H9 (cell line): ENCODE data around the gene DTWD2. TPM values are rescaled to one million over a fixed set of nuclear protein-coding genes. Genes with fewer than 3 reads are reported as not detected.

Experiments used
- DNase-seq: peaks from one replicate; pipeline ENCODE4 v3.0.0-alpha.2; 2017
- H2AFZ ChIP-seq: one replicate; pipeline ENCODE4 v1.6.1; 2013; ENCODE audit warnings: mild to moderate bottlenecking, low read length, control low read depth, moderate library complexity
- H2AK5ac ChIP-seq: 2 replicates; pipeline ENCODE4 v1.6.1; 2013; ENCODE audit warnings: low read length, control low read depth, mixed read lengths; ENCODE audit not compliant: insufficient read length
- H2BK120ac ChIP-seq: one replicate; pipeline ENCODE4 v1.6.1; 2013; ENCODE audit warnings: low read depth, mild to moderate bottlenecking, low read length, control low read depth, inconsistent platforms; ENCODE audit not compliant: poor library complexity, severe bottlenecking
- H2BK12ac ChIP-seq: 2 replicates; pipeline ENCODE4 v1.6.1; 2013; ENCODE audit warnings: low read length, control low read depth, mixed read lengths, low read depth; ENCODE audit not compliant: insufficient read length
- H2BK15ac ChIP-seq: 2 replicates; pipeline ENCODE4 v1.6.1; 2013; ENCODE audit warnings: low read depth, low read length, control low read depth
- H2BK20ac ChIP-seq: one replicate; pipeline ENCODE4 v1.6.1; 2013; ENCODE audit warnings: low read depth, mild to moderate bottlenecking, low read length, control low read depth, inconsistent platforms; ENCODE audit not compliant: poor library complexity, severe bottlenecking
- H2BK5ac ChIP-seq: 2 replicates; pipeline ENCODE4 v1.6.1; 2013; ENCODE audit warnings: low read length, control low read depth, mixed read lengths; ENCODE audit not compliant: insufficient read length
- H3K14ac ChIP-seq: 2 replicates; pipeline ENCODE4 v1.6.1; 2013; ENCODE audit warnings: low read length, control low read depth; ENCODE audit not compliant: insufficient read depth
- H3K18ac ChIP-seq: 2 replicates; pipeline ENCODE4 v1.6.1; 2013; ENCODE audit warnings: low read depth, mild to moderate bottlenecking, mixed read lengths, low read length, control low read depth; ENCODE audit not compliant: insufficient read length
- H3K23ac ChIP-seq: 2 replicates; pipeline ENCODE4 v1.6.1; 2013; ENCODE audit warnings: low read length, control low read depth, mixed read lengths, low read depth; ENCODE audit not compliant: insufficient read length
- H3K23me2 ChIP-seq: 2 replicates; pipeline ENCODE4 v1.6.1; 2013; ENCODE audit warnings: low read depth, mild to moderate bottlenecking, mixed read lengths, low read length, control low read depth; ENCODE audit not compliant: insufficient read length, poor library complexity, severe bottlenecking
- H3K27ac ChIP-seq: 2 replicates; pipeline ENCODE4 v1.5.1; 2013; ENCODE audit warnings: low read length, control low read depth, mixed read lengths, low read depth; ENCODE audit not compliant: insufficient read length
- H3K27me3 ChIP-seq: 2 replicates; pipeline ENCODE4 v1.6.1; 2013; ENCODE audit warnings: low read length, control low read depth, inconsistent platforms; ENCODE audit not compliant: insufficient read depth
- H3K4ac ChIP-seq: 2 replicates; pipeline ENCODE4 v1.6.1; 2013; ENCODE audit warnings: low read depth, mild to moderate bottlenecking, control low read depth, inconsistent platforms, low read length, moderate library complexity
- H3K4me1 ChIP-seq: 2 replicates; pipeline ENCODE4 v1.6.1; 2013; ENCODE audit warnings: low read length, control low read depth, inconsistent platforms; ENCODE audit not compliant: insufficient read depth
- H3K4me2 ChIP-seq: 2 replicates; pipeline ENCODE4 v1.6.1; 2013; ENCODE audit warnings: low read length, control low read depth, mixed read lengths; ENCODE audit not compliant: insufficient read length, insufficient read depth
- H3K56ac ChIP-seq: 2 replicates; pipeline ENCODE4 v1.6.1; 2013; ENCODE audit warnings: low read depth, mild to moderate bottlenecking, mixed read lengths, low read length, control low read depth; ENCODE audit not compliant: insufficient read length
- H3K79me1 ChIP-seq: 2 replicates; pipeline ENCODE4 v1.6.1; 2013; ENCODE audit warnings: low read depth, mild to moderate bottlenecking, moderate library complexity, low read length, control low read depth, inconsistent platforms; ENCODE audit not compliant: insufficient read depth, poor library complexity, severe bottlenecking
- H3K79me2 ChIP-seq: 2 replicates; pipeline ENCODE4 v1.6.1; 2013; ENCODE audit warnings: low read length, control low read depth, inconsistent platforms; ENCODE audit not compliant: insufficient read depth
- H3K9ac ChIP-seq: 2 replicates; pipeline ENCODE4 v1.6.1; 2013; ENCODE audit warnings: low read length, control low read depth, mixed read lengths; ENCODE audit not compliant: insufficient read length; ENCODE audit errors: extremely low read depth
- H3K9me3 ChIP-seq: one replicate; pipeline ENCODE4 v1.6.1; 2013; ENCODE audit warnings: low read depth, low read length, inconsistent platforms; ENCODE audit not compliant: control insufficient read depth
- H3T11ph ChIP-seq: one replicate; pipeline ENCODE4 v1.6.1; 2013; ENCODE audit warnings: mild to moderate bottlenecking, low read length, control low read depth, inconsistent platforms
- H4K20me1 ChIP-seq: one replicate; pipeline ENCODE4 v1.6.1; 2013; ENCODE audit not compliant: control insufficient read depth, insufficient read length, insufficient read depth
- H4K5ac ChIP-seq: 2 replicates; pipeline ENCODE4 v1.6.1; 2013; ENCODE audit warnings: low read depth, mild to moderate bottlenecking, mixed read lengths, low read length, control low read depth; ENCODE audit not compliant: insufficient read length
- H4K8ac ChIP-seq: replicated peaks from 2 replicates; pipeline ENCODE4 v1.6.1; 2013; ENCODE audit warnings: low read length, control low read depth, mixed read lengths, low read depth; ENCODE audit not compliant: insufficient read length
- H4K91ac ChIP-seq: 2 replicates; pipeline ENCODE4 v1.6.1; 2013; ENCODE audit warnings: low read depth, mild to moderate bottlenecking, moderate library complexity, mixed read lengths, low read length, control low read depth; ENCODE audit not compliant: insufficient read length
- H3K27ac Mint-ChIP-seq, 3 experiments: 2 replicates in 2 of 3; 3 replicates in 1 of 3; pipeline ENCODE4 v1.8.0; 2020 to 2021; ENCODE audit warnings: mixed read lengths in 3 of 3, mild to moderate bottlenecking in 1 of 3, moderate library complexity in 1 of 3
- H3K27me3 Mint-ChIP-seq: 2 replicates; pipeline ENCODE4 v1.8.0; 2021; ENCODE audit warnings: low read depth, mild to moderate bottlenecking, moderate library complexity, mixed read lengths
- H3K36me3 Mint-ChIP-seq, 3 experiments: 2 replicates in 2 of 3; 3 replicates in 1 of 3; pipeline ENCODE4 v1.8.0; 2020 to 2021; ENCODE audit warnings: low read depth in 3 of 3, mixed read lengths in 3 of 3; ENCODE audit not compliant: insufficient read depth in 1 of 3
- H3K4me1 Mint-ChIP-seq, 2 experiments: 2 replicates each; pipeline ENCODE4 v1.8.0; 2020; ENCODE audit warnings: mixed read lengths in 2 of 2
- H3K4me3 Mint-ChIP-seq, 2 experiments: 2 replicates in 1 of 2; 3 replicates in 1 of 2; pipeline ENCODE4 v1.8.0; 2020 to 2021; ENCODE audit warnings: mild to moderate bottlenecking in 2 of 2, mixed read lengths in 2 of 2, moderate library complexity in 1 of 2
- H3K9me3 Mint-ChIP-seq, 2 experiments: 2 replicates in 1 of 2; 3 replicates in 1 of 2; pipeline ENCODE4 v1.8.0; 2020; ENCODE audit warnings: mild to moderate bottlenecking in 2 of 2, mixed read lengths in 2 of 2, moderate library complexity in 1 of 2
- WGBS: extraction: QIAGEN DNeasy Blood & Tissue Kit; methylation state at CpG from one replicate; pipeline ENCODE4 v1.1.7; 2013; ENCODE audit warnings: missing lambda C conversion rate, low lambda C conversion rate, mixed read lengths; ENCODE audit not compliant: insufficient read length; ENCODE audit errors: extremely low coverage; 5-methylcytosine and 5-hydroxymethylcytosine counted together
- total RNA-seq: library from RNA; stranded (reverse); gene quantifications from 2 replicates; pipeline ENCODE4 v1.2.1, GENCODE V29; 2021
- TF ChIP-seq, protein P1 (sequence below): fragments of 200-600 bp; sonication (generic); conservative IDR thresholded peaks from 3 replicates; pipeline ENCODE4 v1.8.0; 2021; ENCODE audit warnings: antibody characterized with exemption, mild to moderate bottlenecking

Gene DTWD2
- total RNA-seq, 1 experiment from 2014 or later: 10.8 TPM

DNA sequence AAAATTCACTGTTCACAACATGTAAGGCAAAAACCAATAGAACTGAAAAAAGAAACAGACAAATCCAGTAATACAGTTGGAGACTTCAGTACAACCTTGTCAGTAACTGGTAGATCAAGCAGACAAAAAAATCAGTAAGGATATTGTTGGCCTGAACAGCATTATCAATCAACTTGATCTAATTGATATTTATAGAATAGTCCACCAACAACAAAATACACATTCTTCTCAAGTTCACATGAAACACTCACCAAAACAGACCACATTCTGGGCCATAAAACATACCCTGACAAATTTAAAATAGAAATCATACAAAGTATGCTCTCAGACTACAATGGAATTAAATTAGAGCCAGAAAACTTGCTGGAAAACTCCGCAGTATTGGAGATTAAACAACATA lies 56.8 kb downstream of the DTWD2 start:
- H3K4me1 ChIP-seq: peaks cover 5% of the 10 kb centered on the region
- no peaks in the 10 kb centered on the region for H3K27me3 ChIP-seq
- Mint-ChIP-seq H3K4me1 (peaks cover 24 to 27% of the 10 kb centered on the region in 2 experiments), H3K9me3 (peaks cover 16 to 18% of the 10 kb centered on the region in 2 experiments), H3K27me3 (no peaks in the 10 kb centered on the region), H3K4me3 (no peak overlapping the region), H3K27ac (no peak overlapping the region), H3K36me3 (peaks cover 13 to 30% (median 27%) of the 10 kb centered on the region in 3 experiments)
- no peak overlapping the region for H2BK15ac ChIP-seq
- H3K23ac ChIP-seq: no peak overlapping the region
- no peak for DNase-seq
- no peaks in the 10 kb centered on the region for H3K79me1 ChIP-seq
- H2BK20ac ChIP-seq: no peak overlapping the region
- H3K4ac ChIP-seq: no peak overlapping the region
- no peaks in the 10 kb centered on the region for H3K79me2 ChIP-seq
- H3K23me2 ChIP-seq: no peaks in the 10 kb centered on the region
- H4K8ac ChIP-seq: no peak overlapping the region
- no peaks in the 10 kb centered on the region for H4K20me1 ChIP-seq
- H4K5ac ChIP-seq: no peak overlapping the region
- TF ChIP-seq, protein P1, sequence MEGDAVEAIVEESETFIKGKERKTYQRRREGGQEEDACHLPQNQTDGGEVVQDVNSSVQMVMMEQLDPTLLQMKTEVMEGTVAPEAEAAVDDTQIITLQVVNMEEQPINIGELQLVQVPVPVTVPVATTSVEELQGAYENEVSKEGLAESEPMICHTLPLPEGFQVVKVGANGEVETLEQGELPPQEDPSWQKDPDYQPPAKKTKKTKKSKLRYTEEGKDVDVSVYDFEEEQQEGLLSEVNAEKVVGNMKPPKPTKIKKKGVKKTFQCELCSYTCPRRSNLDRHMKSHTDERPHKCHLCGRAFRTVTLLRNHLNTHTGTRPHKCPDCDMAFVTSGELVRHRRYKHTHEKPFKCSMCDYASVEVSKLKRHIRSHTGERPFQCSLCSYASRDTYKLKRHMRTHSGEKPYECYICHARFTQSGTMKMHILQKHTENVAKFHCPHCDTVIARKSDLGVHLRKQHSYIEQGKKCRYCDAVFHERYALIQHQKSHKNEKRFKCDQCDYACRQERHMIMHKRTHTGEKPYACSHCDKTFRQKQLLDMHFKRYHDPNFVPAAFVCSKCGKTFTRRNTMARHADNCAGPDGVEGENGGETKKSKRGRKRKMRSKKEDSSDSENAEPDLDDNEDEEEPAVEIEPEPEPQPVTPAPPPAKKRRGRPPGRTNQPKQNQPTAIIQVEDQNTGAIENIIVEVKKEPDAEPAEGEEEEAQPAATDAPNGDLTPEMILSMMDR: no peak
- no peak overlapping the region for H3T11ph ChIP-seq
- no peak overlapping the region for H4K91ac ChIP-seq
- no peak overlapping the region for H3K4me2 ChIP-seq
- no peak overlapping the region for H2BK12ac ChIP-seq
- H3K56ac ChIP-seq: no peak overlapping the region
- H2AFZ ChIP-seq: no peak overlapping the region
- H2BK120ac ChIP-seq: no peak overlapping the region
- no peak overlapping the region for H3K27ac ChIP-seq
- WGBS: no CpG with 5 or more reads among the region's 1 CpG
- H2AK5ac ChIP-seq: no peak overlapping the region
- no peak overlapping the region for H3K14ac ChIP-seq
- no peak overlapping the region for H2BK5ac ChIP-seq
- H3K9ac ChIP-seq: no peak overlapping the region
- no peak overlapping the region for H3K18ac ChIP-seq
- H3K9me3 ChIP-seq: no peaks in the 10 kb centered on the region
